Uterus (tissue), 4 donors: ENCODE measurements around the gene ASTN1. TPM values are rescaled to one million over a fixed set of nuclear protein-coding genes. Genes with fewer than 3 reads are reported as not detected.

Experiments
- DNase-seq, 2 donors: peaks; one replicate each; pipeline ENCODE4 v3.0.0-alpha.2; 2019 to 2020
- H3K27ac ChIP-seq, 2 donors: fragments of 200-600 bp; sonication (generic); 1 replicate in 1 of 2; 2 replicates in 1 of 2; pipeline ENCODE4 v1.5.1; 2016 to 2018
- H3K27me3 ChIP-seq, 2 donors: fragments of 200-600 bp; sonication (generic); one replicate each; pipeline ENCODE4 v1.5.1; 2018 to 2019; ENCODE audit warnings: control low read depth in 1 of 2
- H3K36me3 ChIP-seq, 2 donors: fragments of 200-600 bp; sonication (generic); one replicate each; pipeline ENCODE4 v1.5.1; 2019; ENCODE audit warnings: control low read depth in 1 of 2
- H3K4me1 ChIP-seq, 2 donors: fragments of 200-600 bp; sonication (generic); one replicate each; pipeline ENCODE4 v1.5.1; 2018 to 2019; ENCODE audit warnings: control low read depth in 1 of 2
- H3K4me3 ChIP-seq, 2 donors: fragments of 200-600 bp; sonication (generic); 1 replicate in 1 of 2; 2 replicates in 1 of 2; pipeline ENCODE4 v1.5.1; 2018 to 2019; ENCODE audit warnings: mild to moderate bottlenecking in 1 of 2
- H3K9me3 ChIP-seq, 2 donors: fragments of 200-600 bp; sonication (generic); one replicate each; pipeline ENCODE4 v1.5.1; 2019; ENCODE audit warnings: control low read depth in 1 of 2
- CTCF ChIP-seq, 4 experiments: fragments of 200-600 bp in 2 of 4; fragments of 450-650 bp in 2 of 4; sonication (generic) in 2 of 4; IDR thresholded peaks; one replicate each; pipeline ENCODE4 v1.5.1; 2016 to 2019; ENCODE audit warnings: antibody characterized with exemption in 4 of 4, mild to moderate bottlenecking in 2 of 4, moderate library complexity in 1 of 4
- POLR2A ChIP-seq, 2 donors: fragments of 450-650 bp; IDR thresholded peaks; one replicate each; pipeline ENCODE4 v1.6.1; 2016; ENCODE audit warnings: antibody characterized with exemption in 2 of 2, mild to moderate bottlenecking in 1 of 2, moderate library complexity in 1 of 2
- intact Hi-C: fragments of 100-400 bp; cut with DNase I; formaldehyde crosslinking; loops from one replicate; pipeline ENCODE4 v1.15.1; 2023; ENCODE audit warnings: low total_unique reads
- total RNA-seq, 4 donors: library from RNA; depleted of rRNA in 3 of 4; stranded (reverse); fragments of >200 nt in 3 of 4; gene quantifications; one replicate each; pipeline versions ENCODE4 v1.1.0 to v1.2.4, GENCODE V29; 2014 to 2023
- donor health status: DM: yes; HTN: yes; CAD: no.

ASTN1 gene
- total RNA-seq, 4 donors from 2014 or later: 0.29 to 42.7 (median 2.5) TPM

- Histone ChIP-seq H3K4me3 (no peak overlapping the region), H3K9me3 (no peaks in the 10 kb centered on the region), H3K27ac (no peak overlapping the region), H3K4me1 (no peaks in the 10 kb centered on the region), H3K36me3 (no peaks in the 10 kb centered on the region), H3K27me3 (no peaks in the 10 kb centered on the region)
- intact Hi-C loops: no loop called here
- no peak for DNase-seq
- TF ChIP-seq POLR2A (IDR thresholded peaks at IDR 0.05): no peak
- no peak for TF ChIP-seq CTCF (IDR thresholded peaks at IDR 0.05)
These were observed 284.5 kb downstream of the ASTN1 start for GRCh38 chr1:176879784-176880620.

DNA sequence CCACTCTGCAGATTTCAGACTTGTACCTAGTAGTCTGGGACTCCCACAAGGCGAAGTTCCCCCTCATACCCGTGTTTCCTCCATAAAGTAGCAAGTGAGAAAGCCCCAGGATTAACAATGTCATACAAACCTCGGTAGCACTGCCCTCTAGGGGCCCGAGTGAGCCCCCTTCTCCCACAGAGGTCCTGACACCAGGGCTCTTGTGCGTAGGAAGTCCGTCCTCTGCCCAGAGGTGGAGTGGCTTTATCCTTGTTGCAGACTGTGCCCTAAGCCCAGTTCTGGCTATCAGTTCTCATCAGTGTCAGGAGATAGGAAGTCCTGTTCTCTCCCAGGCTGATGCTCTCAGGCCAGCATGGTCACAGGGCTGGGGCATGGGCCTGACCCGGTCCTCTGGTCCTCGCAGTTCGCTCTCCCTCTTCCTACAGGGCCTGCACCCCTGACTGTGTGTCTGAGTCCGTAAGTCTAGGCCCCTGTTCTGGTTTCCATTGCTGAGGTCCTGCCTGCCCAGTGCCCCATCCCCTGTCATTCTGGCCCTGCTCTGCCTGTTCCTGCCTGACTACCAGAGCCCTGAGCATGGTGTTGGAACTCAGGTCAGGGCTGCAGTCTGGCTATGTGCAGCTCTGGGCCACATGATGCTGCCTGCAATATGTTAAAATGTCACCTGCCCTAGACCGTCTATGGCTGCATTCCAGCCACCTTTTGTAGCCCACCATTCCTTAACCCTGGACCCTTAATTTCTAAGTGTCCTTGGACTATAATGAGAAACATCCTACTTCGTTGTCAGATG is 285.6 kb downstream of the ASTN1 start:
- H3K4me3 ChIP-seq: no peak overlapping the region
- no peak for TF ChIP-seq POLR2A (IDR thresholded peaks at IDR 0.05)
- TF ChIP-seq CTCF (IDR thresholded peaks at IDR 0.05): no peak
- DNase-seq: no peak

GRCh38 chr1:176877557-176877956 is 287.0 kb downstream of the ASTN1 start:
- TF ChIP-seq POLR2A (IDR thresholded peaks at IDR 0.05) (no peak), CTCF (IDR thresholded peaks at IDR 0.05) (no peak)
- no peaks in the 10 kb centered on the region for H3K4me1 ChIP-seq
- H3K27me3 ChIP-seq: no peaks in the 10 kb centered on the region
- intact Hi-C loops: no loop called here
- DNase-seq: no peak
- no peaks in the 10 kb centered on the region for H3K9me3 ChIP-seq
- H3K36me3 ChIP-seq: no peaks in the 10 kb centered on the region
- no peak overlapping the region for H3K4me3 ChIP-seq
- no peak overlapping the region for H3K27ac ChIP-seq

More for the DNA sequence above, 285.6 kb downstream of the ASTN1 start:
- Histone ChIP-seq H3K4me1 (no peaks in the 10 kb centered on the region), H3K27me3 (no peaks in the 10 kb centered on the region), H3K27ac (no peak overlapping the region), H3K36me3 (no peaks in the 10 kb centered on the region), H3K9me3 (no peaks in the 10 kb centered on the region)
- intact Hi-C loops: no loop called here

DNA sequence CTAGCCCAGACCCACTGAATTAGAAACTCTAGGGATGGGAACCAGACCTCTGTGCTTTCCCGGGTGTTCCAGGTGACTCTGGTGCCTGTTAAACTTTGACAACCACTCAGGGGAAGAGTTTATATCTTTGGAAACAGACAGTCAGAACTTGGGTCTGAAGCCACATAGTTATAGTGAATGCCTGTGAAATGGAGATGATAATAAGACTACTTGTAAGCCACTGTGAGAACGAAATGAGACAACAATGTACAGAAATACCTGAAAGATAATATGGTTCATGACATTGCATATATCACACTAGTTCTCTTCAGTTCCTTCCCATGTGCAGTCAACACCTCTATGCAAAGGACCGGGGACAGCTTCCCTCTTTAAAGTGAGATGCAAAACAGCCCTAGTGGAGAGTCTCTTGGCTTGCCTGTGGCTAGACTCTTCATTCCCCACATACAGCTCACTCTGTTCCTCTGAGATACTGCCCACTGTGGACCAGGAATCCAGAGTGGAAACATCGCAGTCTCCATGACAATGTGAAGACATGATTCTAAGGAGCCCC is 287.5 kb downstream of the ASTN1 start:
- intact Hi-C loops: no loop called here
- Histone ChIP-seq H3K27me3 (no peaks in the 10 kb centered on the region), H3K4me1 (no peaks in the 10 kb centered on the region), H3K27ac (no peak overlapping the region), H3K9me3 (no peaks in the 10 kb centered on the region), H3K36me3 (no peaks in the 10 kb centered on the region), H3K4me3 (no peak overlapping the region)
- no peak for DNase-seq
- TF ChIP-seq POLR2A (IDR thresholded peaks at IDR 0.05) (no peak), CTCF (IDR thresholded peaks at IDR 0.05) (no peak)

DNA sequence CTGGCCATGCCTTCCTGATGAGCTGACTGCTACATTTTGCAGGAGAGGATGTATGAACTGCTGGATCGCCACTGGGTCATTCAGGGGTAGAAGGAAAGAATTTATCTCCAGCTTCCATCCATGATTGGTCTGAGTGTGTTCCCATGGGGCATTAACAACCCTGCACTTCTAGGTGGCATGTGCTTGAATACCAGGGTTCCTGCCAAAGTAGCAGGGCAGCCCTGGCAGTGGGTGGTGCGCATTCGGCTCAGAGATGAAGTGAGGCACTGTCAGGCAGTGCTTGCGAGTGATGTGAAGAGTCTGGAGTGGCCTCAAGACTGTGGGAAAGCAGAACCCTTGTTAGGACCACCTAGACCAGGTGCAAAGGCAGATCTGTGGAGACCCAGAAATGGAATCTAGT is 294.9 kb downstream of the ASTN1 start:
- Histone ChIP-seq H3K27ac (no peak overlapping the region), H3K4me3 (no peak overlapping the region), H3K27me3 (no peaks in the 10 kb centered on the region), H3K9me3 (no peaks in the 10 kb centered on the region), H3K4me1 (no peaks in the 10 kb centered on the region), H3K36me3 (no peaks in the 10 kb centered on the region)
- TF ChIP-seq CTCF (IDR thresholded peaks at IDR 0.05): no peak
- no peak for TF ChIP-seq POLR2A (IDR thresholded peaks at IDR 0.05)
- intact Hi-C loops: no loop called here
- no peak for DNase-seq
